HEK293 (cell line): Measurements from ENCODE around the gene ZSCAN25.

Experiments
- CTCF ChIA-PET: fragments of 350-600 bp; formaldehyde crosslinking; extraction: SDS; loops from one replicate; lab custom pipeline; 2021; ENCODE audit warnings: antibody characterized with exemption; lab: Yijun Ruan, JAX
- POLR2A ChIA-PET: fragments of 300-600 bp; formaldehyde crosslinking; extraction: SDS; loops from one replicate; lab custom pipeline; 2020; ENCODE audit warnings: antibody characterized with exemption, inconsistent platforms; lab: Yijun Ruan, JAX
- H3K27ac ChIP-seq: fragments of 200-500 bp; sonication (Bioruptor generic); 2 replicates; pipeline ENCODE4 v1.5.1; 2014; ENCODE audit warnings: low read depth, low read length, control low read depth, inconsistent platforms; ENCODE audit errors: extremely low read depth
- H3K36me3 ChIP-seq, 2 experiments: fragments of 200-500 bp in 1 of 2; sonication (Bioruptor generic) in 1 of 2; 1 replicate in 1 of 2; 2 replicates in 1 of 2; pipeline ENCODE4 v1.5.1; 2014 to 2017; ENCODE audit warnings: inconsistent platforms in 2 of 2, low read length in 2 of 2; ENCODE audit not compliant: control insufficient read depth in 2 of 2, insufficient read depth in 1 of 2
- H3K4me1 ChIP-seq: fragments of 200-500 bp; sonication (Bioruptor generic); 2 replicates; pipeline ENCODE4 v1.5.1; 2014; ENCODE audit warnings: mild to moderate bottlenecking, low read length, inconsistent platforms; ENCODE audit not compliant: control insufficient read depth, insufficient read depth
- H3K4me3 ChIP-seq: 2 replicates; pipeline ENCODE4 v1.5.1; 2011; ENCODE audit warnings: low read depth, mild to moderate bottlenecking, control low read depth, low read length, moderate library complexity
- H3K9me3 ChIP-seq: fragments of 200-500 bp; sonication (Bioruptor generic); 2 replicates; pipeline ENCODE4 v1.5.1; 2014; ENCODE audit warnings: low read depth, low read length, inconsistent platforms; ENCODE audit not compliant: control insufficient read depth, insufficient read depth
- FEZF1 ChIP-seq: fragments of 450-650 bp; formaldehyde crosslinking; IDR thresholded peaks from 2 replicates; pipeline ENCODE4 v1.5.1; 2016; ENCODE audit warnings: missing biosample characterization, missing genetic modification characterization
- SETDB1 ChIP-seq: IDR thresholded peaks from one replicate; pipeline ENCODE4 v1.6.1; 2017; ENCODE audit warnings: mild to moderate bottlenecking, low read length, moderate library complexity, mixed read lengths; ENCODE audit not compliant: insufficient read length
- ZBTB20 ChIP-seq: fragments of 450-650 bp; formaldehyde crosslinking; IDR thresholded peaks from 2 replicates; pipeline ENCODE4 v1.5.1; 2016; ENCODE audit warnings: missing biosample characterization, missing genetic modification characterization
- ZBTB49 ChIP-seq: fragments of 450-650 bp; formaldehyde crosslinking; IDR thresholded peaks from 2 replicates; pipeline ENCODE4 v1.5.1; 2016; ENCODE audit warnings: missing biosample characterization, missing genetic modification characterization, low read depth
- ZFP41 ChIP-seq: fragments of 450-650 bp; formaldehyde crosslinking; IDR thresholded peaks from 2 replicates; pipeline ENCODE4 v1.5.1; 2016; ENCODE audit warnings: missing biosample characterization, missing genetic modification characterization, borderline replicate concordance
- ZFP69B ChIP-seq: fragments of 450-650 bp; formaldehyde crosslinking; IDR thresholded peaks from 2 replicates; pipeline ENCODE4 v1.5.1; 2016; ENCODE audit warnings: missing biosample characterization, missing genetic modification characterization
- ZNF10 ChIP-seq: fragments of 450-650 bp; formaldehyde crosslinking; IDR thresholded peaks from 2 replicates; pipeline ENCODE4 v1.5.1; 2017; ENCODE audit warnings: missing biosample characterization, missing genetic modification characterization
- ZNF133 ChIP-seq: fragments of 450-650 bp; formaldehyde crosslinking; IDR thresholded peaks from 2 replicates; pipeline ENCODE4 v1.5.1; 2016; ENCODE audit warnings: missing biosample characterization, missing genetic modification characterization
- ZNF146 ChIP-seq: fragments of 450-650 bp; formaldehyde crosslinking; IDR thresholded peaks from 2 replicates; pipeline ENCODE4 v1.5.1; 2016; ENCODE audit warnings: missing biosample characterization, missing genetic modification characterization
- ZNF155 ChIP-seq: fragments of 450-650 bp; formaldehyde crosslinking; IDR thresholded peaks from 2 replicates; pipeline ENCODE4 v1.5.1; 2016; ENCODE audit warnings: missing biosample characterization, missing genetic modification characterization
- ZNF211 ChIP-seq: fragments of 450-650 bp; formaldehyde crosslinking; IDR thresholded peaks from 2 replicates; pipeline ENCODE4 v1.5.1; 2016; ENCODE audit warnings: low read depth, missing biosample characterization, missing genetic modification characterization
- ZNF214 ChIP-seq: fragments of 450-650 bp; formaldehyde crosslinking; IDR thresholded peaks from 2 replicates; pipeline ENCODE4 v1.5.1; 2017; ENCODE audit warnings: missing biosample characterization, mild to moderate bottlenecking, missing genetic modification characterization, borderline replicate concordance
- ZNF366 ChIP-seq: fragments of 450-650 bp; formaldehyde crosslinking; conservative IDR thresholded peaks from 2 replicates; pipeline ENCODE4 v1.5.1; 2016; ENCODE audit warnings: missing biosample characterization, missing genetic modification characterization
- ZNF391 ChIP-seq: fragments of 450-650 bp; formaldehyde crosslinking; IDR thresholded peaks from 2 replicates; pipeline ENCODE4 v1.5.1; 2016; ENCODE audit warnings: low read depth, missing biosample characterization, missing genetic modification characterization, borderline replicate concordance
- ZNF394 ChIP-seq: fragments of 450-650 bp; formaldehyde crosslinking; IDR thresholded peaks from 2 replicates; pipeline ENCODE4 v1.5.1; 2016; ENCODE audit warnings: missing biosample characterization, missing genetic modification characterization, mild to moderate bottlenecking, moderate library complexity, borderline replicate concordance
- ZNF549 ChIP-seq: fragments of 450-650 bp; IDR thresholded peaks from 2 replicates; pipeline ENCODE4 v1.5.1; 2018; ENCODE audit warnings: missing biosample characterization, missing genetic modification characterization, mild to moderate bottlenecking, inconsistent platforms, moderate library complexity
- ZNF561 ChIP-seq: fragments of 450-650 bp; IDR thresholded peaks from 2 replicates; pipeline ENCODE4 v1.5.1; 2018; ENCODE audit warnings: missing biosample characterization, missing genetic modification characterization, borderline replicate concordance
- ZNF610 ChIP-seq: fragments of 450-650 bp; formaldehyde crosslinking; IDR thresholded peaks from 2 replicates; pipeline ENCODE4 v1.5.1; 2016; ENCODE audit warnings: missing biosample characterization, missing genetic modification characterization, borderline replicate concordance
- ZNF768 ChIP-seq: fragments of 450-650 bp; formaldehyde crosslinking; IDR thresholded peaks from 2 replicates; pipeline ENCODE4 v1.5.1; 2018; ENCODE audit warnings: missing biosample characterization, mild to moderate bottlenecking, missing genetic modification characterization
- ZNF776 ChIP-seq: fragments of 450-650 bp; formaldehyde crosslinking; IDR thresholded peaks from 2 replicates; pipeline ENCODE4 v1.5.0; 2017; ENCODE audit warnings: missing biosample characterization, missing genetic modification characterization, borderline replicate concordance
- ZNF830 ChIP-seq: fragments of 450-650 bp; IDR thresholded peaks from 2 replicates; pipeline ENCODE4 v1.5.0; 2018; ENCODE audit warnings: missing biosample characterization, missing genetic modification characterization, low read depth, mild to moderate bottlenecking, moderate library complexity
- ZNF837 ChIP-seq: fragments of 450-650 bp; formaldehyde crosslinking; IDR thresholded peaks from 2 replicates; pipeline ENCODE4 v1.5.1; 2016; ENCODE audit warnings: missing biosample characterization, missing genetic modification characterization
- TF ChIP-seq, protein P1 (sequence below): sonication (generic); formaldehyde crosslinking; IDR thresholded peaks from 2 replicates; pipeline ENCODE4 v1.8.1; 2022; ENCODE audit warnings: mild to moderate bottlenecking, moderate library complexity, missing genetic modification reagents
- TF ChIP-seq, protein P2 (sequence below): fragments of 450-650 bp; formaldehyde crosslinking; IDR thresholded peaks from 2 replicates; pipeline ENCODE4 v1.5.1; 2016; ENCODE audit warnings: missing biosample characterization, missing genetic modification characterization

Gene ZSCAN25

GRCh38 chr7:99648843-99649242 is 32.1 kb downstream of the ZSCAN25 start:
- ChIA-PET POLR2A (no interaction called here), CTCF (no interaction called here)
- TF ChIP-seq ZBTB49: no peak
- no peak for TF ChIP-seq ZNF768 (tag by site-specific recombination)
- no peak for TF ChIP-seq ZNF830 (tag by site-specific recombination)
- TF ChIP-seq ZNF211: no peak
- no peak for TF ChIP-seq ZNF837 (tag by site-specific recombination)
- no peak for TF ChIP-seq FEZF1
- no peak for TF ChIP-seq ZNF366 (tag by site-specific recombination)
- TF ChIP-seq, protein P1, sequence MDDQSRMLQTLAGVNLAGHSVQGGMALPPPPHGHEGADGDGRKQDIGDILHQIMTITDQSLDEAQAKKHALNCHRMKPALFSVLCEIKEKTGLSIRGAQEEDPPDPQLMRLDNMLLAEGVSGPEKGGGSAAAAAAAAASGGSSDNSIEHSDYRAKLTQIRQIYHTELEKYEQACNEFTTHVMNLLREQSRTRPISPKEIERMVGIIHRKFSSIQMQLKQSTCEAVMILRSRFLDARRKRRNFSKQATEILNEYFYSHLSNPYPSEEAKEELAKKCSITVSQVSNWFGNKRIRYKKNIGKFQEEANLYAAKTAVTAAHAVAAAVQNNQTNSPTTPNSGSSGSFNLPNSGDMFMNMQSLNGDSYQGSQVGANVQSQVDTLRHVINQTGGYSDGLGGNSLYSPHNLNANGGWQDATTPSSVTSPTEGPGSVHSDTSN: no peak
- TF ChIP-seq, protein P2, sequence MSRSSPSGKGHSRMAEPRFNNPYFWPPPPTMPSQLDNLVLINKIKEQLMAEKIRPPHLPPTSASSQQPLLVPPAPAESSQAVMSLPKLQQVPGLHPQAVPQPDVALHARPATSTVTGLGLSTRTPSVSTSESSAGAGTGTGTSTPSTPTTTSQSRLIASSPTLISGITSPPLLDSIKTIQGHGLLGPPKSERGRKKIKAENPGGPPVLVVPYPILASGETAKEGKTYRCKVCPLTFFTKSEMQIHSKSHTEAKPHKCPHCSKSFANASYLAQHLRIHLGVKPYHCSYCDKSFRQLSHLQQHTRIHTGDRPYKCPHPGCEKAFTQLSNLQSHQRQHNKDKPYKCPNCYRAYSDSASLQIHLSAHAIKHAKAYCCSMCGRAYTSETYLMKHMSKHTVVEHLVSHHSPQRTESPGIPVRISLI (tag by site-specific recombination): no peak
- no peak for TF ChIP-seq ZNF776 (tag by site-specific recombination)
- TF ChIP-seq ZFP69B (tag by site-specific recombination): no peak
- no peak for TF ChIP-seq ZNF214 (tag by site-specific recombination)
- TF ChIP-seq ZNF394 (tag by site-specific recombination): no peak
- no peak for TF ChIP-seq ZNF155 (tag by site-specific recombination)
- no peak for TF ChIP-seq ZNF549
- no peak for TF ChIP-seq ZBTB20 (tag by site-specific recombination)
- no peak for TF ChIP-seq ZNF146 (tag by site-specific recombination)
- TF ChIP-seq, all 188 proteins: peak for 0

DNA sequence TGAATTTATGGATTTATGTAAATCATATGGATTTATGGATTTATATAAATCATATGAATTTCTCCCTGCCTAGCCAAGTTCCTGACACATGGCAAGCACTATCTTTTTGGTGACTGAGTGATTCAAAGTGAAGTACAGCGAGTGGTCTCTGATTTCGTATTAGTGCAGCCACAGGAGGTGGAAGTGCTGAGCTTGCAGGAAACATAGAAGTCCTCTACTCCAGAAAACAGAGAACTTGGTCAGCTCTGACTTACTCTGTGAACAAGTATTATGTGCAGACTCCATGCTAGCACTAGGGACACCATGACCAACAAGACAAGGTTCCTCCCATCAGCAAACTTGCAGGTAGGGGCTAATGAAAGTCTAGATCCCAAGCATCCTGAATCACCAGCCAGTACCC is 34.5 kb downstream of the ZSCAN25 start:
- Histone ChIP-seq H3K27ac (no peak overlapping the region), H3K9me3 (no peaks in the 10 kb centered on the region), H3K36me3 (no peaks in the 10 kb centered on the region), H3K4me1 (no peaks in the 10 kb centered on the region), H3K4me3 (no peak overlapping the region)
- CTCF ChIA-PET: interaction anchor here (0.6 kb wide), 1 partner anchor 23 kb away, joined by 6 read pairs; no protein-coding TSS in a partner anchor
- TF ChIP-seq ZNF10 (tag by site-specific recombination) (no peak), SETDB1 (no peak), ZFP41 (no peak), ZNF133 (tag by site-specific recombination) (no peak), ZNF391 (tag by site-specific recombination) (no peak), ZNF610 (tag by site-specific recombination) (no peak), ZNF561 (tag by site-specific recombination) (no peak), ZNF146 (tag by site-specific recombination) (no peak)
- POLR2A ChIA-PET: no interaction called here

More at GRCh38 chr7:99648843-99649242, 32.1 kb downstream of the ZSCAN25 start:
- no peaks in the 10 kb centered on the region for H3K9me3 ChIP-seq
- H3K27ac ChIP-seq: no peak overlapping the region
- no peak overlapping the region for H3K4me3 ChIP-seq
- no peaks in the 10 kb centered on the region for H3K4me1 ChIP-seq
- no peaks in the 10 kb centered on the region for H3K36me3 ChIP-seq
